CD4-positive, alpha-beta T cell treated with Interleukin-6 for 4 hours (primary cell): ENCODE results near the gene ZNF423.
A peak's percentile ranks its signal among the peaks of the same experiment; 100 is the strongest.

Experiments
- DNase-seq: peaks from one replicate; pipeline ENCODE4 v3.0.0-alpha.2; 2020; ENCODE audit warnings: mixed read lengths

The ZNF423 gene

GRCh38 chr16:49499869-49500610, 355.9 kb downstream of the ZNF423 start:
- no peak for DNase-seq

DNA sequence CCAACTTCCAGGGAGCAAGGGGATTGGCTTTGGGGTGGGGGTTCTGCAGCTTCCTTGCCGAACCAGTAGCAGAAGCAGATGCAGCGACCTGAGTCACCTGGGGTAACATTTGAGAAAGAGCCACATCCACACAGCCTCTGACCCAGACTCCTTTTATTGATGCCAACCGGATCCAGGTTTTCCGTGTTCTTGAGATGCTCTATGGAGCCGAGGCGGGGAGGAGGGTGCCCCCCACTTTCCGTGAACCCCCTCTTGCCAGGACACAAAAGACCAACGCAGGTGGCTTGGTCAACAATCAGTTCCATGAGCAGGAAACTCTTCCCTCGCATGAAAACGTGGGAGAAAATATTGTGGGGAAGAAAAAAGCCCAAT, 356.5 kb downstream of the ZNF423 start:
- no peak for DNase-seq

DNA sequence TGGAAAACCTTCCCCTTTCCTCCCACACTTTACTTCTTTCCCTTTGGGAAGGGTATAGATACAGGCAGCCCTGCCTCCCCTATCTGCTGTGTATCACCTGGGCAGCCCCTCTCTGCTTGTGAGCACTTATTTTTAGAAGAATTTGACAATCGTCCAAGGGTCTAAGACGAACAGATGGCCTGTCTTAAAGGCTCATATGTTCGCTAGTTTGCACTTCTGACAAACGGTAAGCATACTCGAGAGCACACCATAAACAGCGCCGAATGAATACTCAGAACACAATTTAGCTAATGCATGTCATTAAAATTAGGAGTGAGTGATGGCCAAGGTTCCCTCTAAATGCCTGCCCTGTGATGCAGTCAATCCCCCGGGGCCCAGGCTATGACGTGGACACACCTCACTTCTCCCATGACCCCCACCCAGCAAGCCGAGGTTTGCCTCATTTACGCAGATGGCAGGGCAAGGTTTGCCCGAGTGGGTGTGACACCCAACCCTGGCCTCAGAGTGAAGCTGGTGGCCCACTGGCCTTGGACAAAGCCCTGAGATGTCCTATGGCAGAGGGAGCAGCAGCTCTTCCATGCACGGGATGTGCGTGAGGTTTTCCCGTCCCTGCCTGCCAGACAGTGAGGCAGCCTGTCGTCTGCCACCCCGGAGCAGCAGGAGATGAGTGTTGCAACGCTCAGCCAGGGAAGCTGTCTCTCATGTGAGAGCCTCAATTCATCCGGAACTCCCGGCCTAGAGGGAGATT, 357.1 kb downstream of the ZNF423 start:
- no peak for DNase-seq

DNA sequence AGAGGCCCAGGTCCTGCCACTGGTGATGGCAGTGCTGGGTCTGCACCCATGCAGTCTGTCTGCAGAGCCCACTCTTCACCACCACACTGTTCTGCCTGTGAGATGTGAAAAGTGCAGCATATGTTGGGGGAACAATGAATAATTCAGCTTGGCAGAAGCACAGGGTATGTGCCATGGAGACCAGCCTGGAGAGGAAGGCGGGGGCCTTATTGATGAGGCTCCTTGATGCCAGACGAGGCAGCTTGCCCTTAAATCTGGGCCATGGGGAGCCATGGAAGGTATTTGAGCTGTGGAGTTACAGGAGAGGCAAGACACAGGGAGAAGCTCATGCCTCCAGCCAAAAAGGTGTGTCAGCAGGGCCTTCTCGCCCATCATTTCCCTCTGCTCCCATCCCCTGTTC, 357.6 kb downstream of the ZNF423 start:
- no peak for DNase-seq

- no peak for DNase-seq
Measured at GRCh38 chr16:49497466-49497865, 358.4 kb downstream of the ZNF423 start.

- no peak for DNase-seq
Measured at GRCh38 chr16:49496656-49497055, 359.3 kb downstream of the ZNF423 start.

GRCh38 chr16:49495596-49496355, 360.1 kb downstream of the ZNF423 start:
- DNase-seq: no peak

- no peak for DNase-seq
Measured at GRCh38 chr16:49494891-49495566, 360.9 kb downstream of the ZNF423 start.

DNA sequence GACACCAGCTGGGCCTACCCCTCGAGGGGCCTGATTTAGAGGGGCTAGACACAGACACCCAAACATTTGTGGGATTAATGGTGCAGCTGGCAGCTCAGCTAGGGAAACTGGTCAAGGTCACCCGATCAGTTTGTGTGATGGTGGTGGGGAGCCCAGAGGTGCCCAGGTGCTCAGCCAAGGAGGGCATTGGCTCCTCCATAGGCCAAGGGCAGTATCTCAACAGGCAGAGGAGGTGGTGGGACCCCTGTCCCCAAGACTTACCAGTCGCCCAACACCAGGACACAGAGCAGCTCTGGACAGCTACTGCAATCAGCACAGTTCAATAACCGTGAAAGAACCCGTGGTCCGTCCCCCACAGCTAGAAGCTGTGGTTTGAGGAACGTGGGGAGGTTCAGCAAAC, 361.4 kb downstream of the ZNF423 start:
- no peak for DNase-seq

- DNase-seq: no peak
Measured at GRCh38 chr16:49493836-49494235, 362.1 kb downstream of the ZNF423 start.

- no peak for DNase-seq
Measured at GRCh38 chr16:49492896-49493626, 362.9 kb downstream of the ZNF423 start.

DNA sequence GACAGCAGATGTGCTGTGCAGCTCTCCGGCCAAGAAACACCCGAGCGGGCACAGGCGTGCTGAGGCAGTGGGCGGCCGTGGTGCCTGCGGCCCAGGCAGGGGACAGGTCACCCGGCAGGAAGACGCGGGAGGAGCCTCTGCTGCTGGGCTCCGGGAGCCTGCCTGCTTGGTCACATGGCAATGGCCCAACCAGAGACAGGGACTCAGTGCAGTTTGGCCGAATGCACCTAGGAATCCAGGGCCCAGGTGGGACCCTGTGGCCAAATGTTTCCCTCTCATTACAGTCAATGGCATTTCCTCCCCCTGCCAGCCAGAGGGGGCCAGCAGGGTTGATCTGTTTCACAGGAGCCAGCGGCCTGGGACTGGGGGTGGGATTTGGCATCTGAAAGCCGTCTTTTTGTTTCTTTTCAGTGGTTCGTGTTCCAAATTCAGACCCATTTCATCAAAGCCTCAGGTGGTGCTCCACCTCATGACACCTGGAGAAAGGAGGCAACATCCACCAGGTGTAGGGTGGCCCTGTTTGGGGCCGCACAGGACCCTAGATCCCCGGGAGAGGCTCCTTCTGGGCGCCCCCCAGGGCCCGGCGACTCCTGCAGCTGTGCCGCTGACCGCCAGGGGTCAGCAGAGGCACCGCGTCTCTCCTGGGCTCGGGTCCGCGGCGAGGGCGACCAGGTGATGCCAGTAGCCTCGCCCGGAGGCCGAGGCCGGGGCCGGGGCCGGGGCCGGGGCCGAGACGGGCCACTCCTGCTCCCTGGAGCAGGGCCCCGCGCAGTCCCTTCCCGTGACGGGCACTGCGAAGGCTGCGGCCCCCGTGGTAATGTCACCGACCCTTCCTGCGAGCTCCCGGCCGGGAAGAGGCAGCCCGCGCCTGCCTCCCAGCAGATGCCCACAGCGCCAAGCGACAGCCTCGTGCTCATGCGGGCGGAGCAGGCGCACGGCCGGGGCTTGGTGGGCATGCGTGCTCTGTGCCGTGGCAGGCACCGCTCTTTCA, 363.8 kb downstream of the ZNF423 start:
- DNase-seq: peak; percentile 62

GRCh38 chr16:49491106-49491670, 364.7 kb downstream of the ZNF423 start:
- DNase-seq: no peak

GRCh38 chr16:49490321-49490705, 365.6 kb downstream of the ZNF423 start:
- no peak for DNase-seq

- DNase-seq: peak; percentile 20
Measured at GRCh38 chr16:49489686-49490320, 366.1 kb downstream of the ZNF423 start.

DNA sequence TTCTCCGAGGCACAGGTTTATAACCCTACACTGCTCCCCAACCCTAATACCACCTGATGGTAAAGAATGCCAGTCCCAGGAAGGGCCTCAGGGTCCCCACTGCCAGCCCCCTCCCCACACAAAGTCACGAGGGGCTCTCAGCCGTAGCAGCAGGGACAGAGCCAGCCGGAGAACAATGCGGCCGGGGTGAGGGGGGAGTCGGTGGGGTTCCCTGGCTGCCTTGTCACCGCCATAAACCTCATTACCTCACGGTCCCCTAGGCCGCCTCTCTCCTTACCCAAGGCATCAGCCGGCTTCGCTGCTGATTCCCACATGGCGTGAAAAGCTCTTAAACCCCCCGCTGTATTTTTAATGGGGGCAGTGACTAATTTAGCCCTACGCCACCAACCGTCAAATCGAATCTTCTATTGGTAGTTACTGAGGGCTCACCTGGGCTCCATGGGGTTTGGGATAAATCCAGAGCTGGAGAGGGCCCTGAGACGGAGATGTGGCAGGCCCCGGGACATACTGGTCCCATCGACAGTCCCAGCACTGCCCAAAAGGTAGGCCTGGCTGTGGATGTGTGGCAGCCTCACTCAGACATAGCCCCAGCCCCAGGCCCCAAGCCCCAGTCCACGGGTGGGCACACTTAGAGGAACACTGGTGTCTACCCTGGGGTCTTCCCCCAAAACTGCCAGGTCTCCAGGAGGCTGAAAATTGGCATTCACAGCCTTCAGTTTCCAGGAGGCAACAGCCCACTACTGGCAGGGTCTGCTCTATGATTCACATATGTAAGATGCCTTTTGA, 367.0 kb downstream of the ZNF423 start:
- no peak for DNase-seq

DNA sequence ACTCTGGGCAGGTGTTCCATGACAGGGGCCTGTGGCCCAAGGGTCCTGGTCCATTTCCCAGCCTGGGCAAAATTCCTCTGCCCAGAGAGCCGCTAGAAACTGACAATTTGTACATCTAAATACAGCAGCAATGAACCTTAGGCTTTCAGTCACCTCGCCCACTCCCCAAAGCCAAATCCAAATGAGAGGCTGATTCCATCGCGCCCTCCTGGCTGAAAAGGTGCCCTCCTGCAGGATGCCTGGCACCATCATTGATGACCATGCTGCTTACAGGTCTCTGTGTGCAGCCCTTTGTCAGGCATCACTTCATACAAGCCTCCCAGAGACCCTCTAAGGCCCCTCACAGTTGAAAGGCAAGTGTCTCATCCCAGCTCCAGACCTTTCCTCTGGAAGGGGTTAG, 367.6 kb downstream of the ZNF423 start:
- DNase-seq: no peak

GRCh38 chr16:49487746-49488145, 368.2 kb downstream of the ZNF423 start:
- no peak for DNase-seq

GRCh38 chr16:49486400-49486799, 369.5 kb downstream of the ZNF423 start:
- DNase-seq: no peak
